HFF-Myc (cell line): ENCODE measurements around the gene TRABD2B.

ENCODE experiments used
- DNase-seq: peaks from one replicate; pipeline ENCODE4 v3.0.0-alpha.2; 2011; ENCODE audit warnings: low read depth; ENCODE audit errors: extremely low read depth
- H3K4me3 ChIP-seq: replicated peaks from 2 replicates; pipeline ENCODE4 v1.5.1; 2011; ENCODE audit warnings: low read depth, mild to moderate bottlenecking, control low read depth, low read length
- CTCF ChIP-seq: IDR thresholded peaks from 2 replicates; pipeline ENCODE4 v1.5.1; 2012; ENCODE audit warnings: mild to moderate bottlenecking, low read depth, low read length, control low read depth; ENCODE audit errors: missing control alignments

Gene TRABD2B

GRCh38 chr1:47870946-47871676 is 126.1 kb downstream of the TRABD2B start:
- H3K4me3 ChIP-seq = no peak overlapping the region
- no peak for TF ChIP-seq CTCF
- no peak for DNase-seq

DNA sequence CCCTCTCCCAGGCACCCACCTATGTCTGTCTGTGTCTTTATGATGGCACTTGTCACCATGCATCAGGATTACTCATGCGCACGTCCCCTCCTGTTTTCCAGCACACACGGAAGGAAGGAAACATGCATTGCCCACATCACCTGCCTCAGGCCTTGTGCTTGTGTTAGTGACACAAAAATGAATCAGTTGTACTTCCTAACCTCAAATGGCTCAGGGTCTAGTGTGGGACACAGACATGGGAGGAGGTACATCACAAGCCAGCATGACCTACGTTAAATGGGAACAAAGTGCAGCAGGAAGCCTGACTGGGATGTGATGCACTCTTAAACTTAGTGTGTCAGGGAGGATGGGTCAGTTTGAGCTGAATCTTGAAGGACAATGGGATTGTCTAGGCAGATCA is 126.7 kb downstream of the TRABD2B start:
- DNase-seq = no peak
- no peak overlapping the region for H3K4me3 ChIP-seq
- TF ChIP-seq CTCF = no peak

GRCh38 chr1:47868348-47868676 is 128.9 kb downstream of the TRABD2B start:
- no peak for TF ChIP-seq CTCF
- no peak for DNase-seq
- no peak overlapping the region for H3K4me3 ChIP-seq

DNA sequence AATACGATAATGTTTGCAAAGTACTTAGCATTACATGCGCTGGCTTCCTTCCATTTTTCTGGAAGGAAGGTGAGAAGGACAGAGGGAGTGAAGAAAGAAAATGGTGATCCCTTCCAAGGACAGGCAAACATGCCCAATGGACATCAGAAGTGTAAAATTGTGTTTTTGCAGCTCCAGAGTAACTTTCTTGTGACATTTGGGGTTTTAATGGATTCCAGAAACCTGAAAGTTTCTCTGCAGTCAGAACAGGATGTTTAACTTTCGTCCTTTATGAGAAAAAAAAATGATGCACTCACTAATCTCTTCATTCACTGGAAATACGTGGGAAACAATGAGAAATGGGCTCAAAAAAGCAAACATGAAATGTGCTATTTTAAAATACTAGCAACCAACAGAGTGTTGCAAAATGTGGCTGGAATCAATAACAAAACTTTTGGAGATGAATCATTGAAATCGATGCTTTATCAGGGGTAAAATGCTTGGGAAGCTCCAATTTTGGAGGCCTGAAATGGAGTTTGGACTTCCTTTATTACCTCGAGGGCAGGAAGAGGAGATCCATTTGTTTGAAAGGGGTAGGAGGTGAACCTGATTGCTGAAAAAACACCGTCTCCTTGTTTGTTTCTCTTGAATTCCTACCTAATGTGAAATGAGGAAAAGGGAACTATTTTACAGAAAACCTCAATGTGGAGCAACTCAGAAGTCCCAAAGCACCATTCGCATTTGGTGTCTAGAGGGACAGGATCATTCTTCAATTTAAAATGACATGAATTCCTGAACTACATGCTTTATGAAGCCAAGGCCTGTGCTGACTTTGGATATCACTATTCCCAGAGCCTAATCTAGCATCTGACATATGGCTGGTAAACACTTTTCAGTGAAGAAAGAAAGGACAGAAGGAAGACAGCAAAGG is 129.5 kb downstream of the TRABD2B start:
- TF ChIP-seq CTCF = no peak
- H3K4me3 ChIP-seq = no peak overlapping the region
- no peak for DNase-seq

DNA sequence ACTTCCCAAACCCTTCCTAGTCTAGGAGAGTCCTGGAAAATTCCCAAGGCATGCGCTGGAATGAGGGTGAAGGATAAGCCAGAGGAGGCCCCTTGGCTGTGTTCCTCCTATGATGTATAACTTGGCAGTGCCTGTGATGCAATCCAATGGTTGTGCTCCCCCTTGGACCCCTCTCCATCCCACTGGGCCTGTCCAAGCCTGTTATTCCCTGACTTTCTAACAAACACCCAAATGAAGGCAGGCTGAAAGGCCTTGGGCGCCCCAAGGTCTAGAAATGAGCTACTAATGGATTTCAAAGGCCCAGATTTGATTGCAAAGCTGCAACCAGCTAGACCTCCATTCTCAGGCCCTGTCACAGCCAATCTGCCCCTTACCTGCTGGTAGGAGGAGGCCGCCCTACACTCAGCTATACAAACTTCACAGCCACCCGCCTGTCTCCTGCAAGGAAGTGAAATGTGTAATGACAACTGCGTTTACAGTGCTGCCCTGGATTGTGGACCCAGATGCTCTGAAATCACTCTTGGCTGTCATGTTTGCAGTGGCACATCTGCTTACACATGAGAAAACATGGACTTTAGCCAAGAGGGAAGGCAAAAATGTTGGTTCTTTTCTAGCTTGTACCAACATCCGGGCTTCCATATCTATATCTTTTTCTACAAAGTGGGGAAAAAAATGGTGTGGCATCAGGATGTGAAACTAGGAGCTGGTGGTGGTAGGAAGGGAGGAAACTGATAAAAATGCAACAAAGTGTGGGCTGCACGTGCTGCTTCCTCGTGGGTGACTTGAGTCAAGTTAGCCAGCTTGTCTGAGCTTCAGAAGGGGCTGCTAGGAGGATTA is 130.4 kb downstream of the TRABD2B start:
- DNase-seq = no peak
- TF ChIP-seq CTCF = no peak
- H3K4me3 ChIP-seq = no peak overlapping the region

GRCh38 chr1:47865881-47866535 is 131.2 kb downstream of the TRABD2B start:
- DNase-seq = no peak
- H3K4me3 ChIP-seq = no peak overlapping the region
- no peak for TF ChIP-seq CTCF
